HFF-Myc (cell line): ENCODE data around the gene NTF4.
"Not testable (repeated sequence)": the region's sequence is repeated elsewhere in the genome, so short reads cannot be mapped to it uniquely, and the experiment has no call there.

Experiments used
- DNase-seq: peaks from one replicate; pipeline ENCODE4 v3.0.0-alpha.2; 2011; ENCODE audit warnings: low read depth; ENCODE audit errors: extremely low read depth
- H3K4me3 ChIP-seq: replicated peaks from 2 replicates; pipeline ENCODE4 v1.5.1; 2011; ENCODE audit warnings: low read depth, mild to moderate bottlenecking, control low read depth, low read length
- CTCF ChIP-seq: IDR thresholded peaks from 2 replicates; pipeline ENCODE4 v1.5.1; 2012; ENCODE audit warnings: mild to moderate bottlenecking, low read depth, low read length, control low read depth; ENCODE audit errors: missing control alignments

NTF4 gene

GRCh38 chr19:49036815-49037214 lies 27.8 kb downstream of the NTF4 start, which contains the start of gene CGB1:
Gene CGB1 (minus strand): TSS chr19:49036895. CDS start chr19:49036711, 184 bp downstream.
- DNase-seq, H3K4me3 ChIP-seq: not testable (repeated sequence)
- peak; percentile 61 for TF ChIP-seq CTCF

GRCh38 chr19:49031642-49032301 lies 32.8 kb downstream of the NTF4 start, which contains the start of gene CGB2:
Gene CGB2 (plus strand): TSS chr19:49031890. CDS start chr19:49032096, 206 bp downstream.
- H3K4me3 ChIP-seq, DNase-seq: not testable (repeated sequence)
- peak; percentile 50 for TF ChIP-seq CTCF

GRCh38 chr19:49030323-49030722 lies 34.3 kb downstream of the NTF4 start:
- not testable (repeated sequence) for DNase-seq, H3K4me3 ChIP-seq

- not testable (repeated sequence) for DNase-seq, H3K4me3 ChIP-seq
These were observed 34.9 kb downstream of the NTF4 start for GRCh38 chr19:49029749-49030148.

- DNase-seq, result not testable (repeated sequence)
These were observed 35.9 kb downstream of the NTF4 start for GRCh38 chr19:49028686-49029085.

GRCh38 chr19:49025599-49025998 lies 39.0 kb downstream of the NTF4 start:
- DNase-seq, H3K4me3 ChIP-seq: not testable (repeated sequence)

More at GRCh38 chr19:49028686-49029085, 35.9 kb downstream of the NTF4 start:
- not testable (repeated sequence) for H3K4me3 ChIP-seq

GRCh38 chr19:49025088-49025487 lies 39.5 kb downstream of the NTF4 start:
- DNase-seq, H3K4me3 ChIP-seq: not testable (repeated sequence)

GRCh38 chr19:49024233-49024632 lies 40.4 kb downstream of the NTF4 start, which contains the start of gene CGB3:
Gene CGB3 (minus strand): TSS chr19:49024333. CDS start chr19:49023971, 362 bp downstream.
- not testable (repeated sequence) for H3K4me3 ChIP-seq, DNase-seq

- TF ChIP-seq CTCF, result no peak
- DNase-seq, result no peak
These were observed 42.5 kb downstream of the NTF4 start for GRCh38 chr19:49022116-49022515.

GRCh38 chr19:49020931-49021895 lies 43.4 kb downstream of the NTF4 start:
- DNase-seq, result no peak
- TF ChIP-seq CTCF, result no peak
- H3K4me3 ChIP-seq, result no peak overlapping the region

More at GRCh38 chr19:49022116-49022515, 42.5 kb downstream of the NTF4 start:
- no peak overlapping the region for H3K4me3 ChIP-seq
